Trophoblast cell (in vitro differentiated cells and primary cell): ENCODE results near the gene ARL14EPL.

Source experiments
- DNase-seq, 2 donors: peaks; one replicate each; pipeline ENCODE4 v3.0.0-alpha.2; 2016
- H2AFZ ChIP-seq: 2 replicates; pipeline ENCODE4 v1.6.1; 2013; ENCODE audit warnings: low read length, moderate library complexity, mild to moderate bottlenecking; ENCODE audit not compliant: insufficient read depth, poor library complexity
- H2AK5ac ChIP-seq: 2 replicates; pipeline ENCODE4 v1.6.1; 2013; ENCODE audit warnings: mild to moderate bottlenecking, low read length
- H2BK120ac ChIP-seq: 2 replicates; pipeline ENCODE4 v1.6.1; 2013; ENCODE audit warnings: low read length, mild to moderate bottlenecking, moderate library complexity; ENCODE audit not compliant: insufficient read depth, poor library complexity
- H2BK12ac ChIP-seq: 2 replicates; pipeline ENCODE4 v1.6.1; 2013; ENCODE audit warnings: mild to moderate bottlenecking, low read length, moderate library complexity
- H2BK5ac ChIP-seq: 2 replicates; pipeline ENCODE4 v1.6.1; 2013; ENCODE audit warnings: low read length, low read depth, moderate library complexity, mild to moderate bottlenecking; ENCODE audit not compliant: poor library complexity
- H3K14ac ChIP-seq: 2 replicates; pipeline ENCODE4 v1.6.1; 2013; ENCODE audit warnings: mild to moderate bottlenecking, low read length
- H3K18ac ChIP-seq: 2 replicates; pipeline ENCODE4 v1.6.1; 2013; ENCODE audit warnings: mild to moderate bottlenecking, low read length
- H3K23ac ChIP-seq: 2 replicates; pipeline ENCODE4 v1.6.1; 2013; ENCODE audit warnings: low read length
- H3K27ac ChIP-seq: 2 replicates; pipeline ENCODE4 v1.5.1; 2013; ENCODE audit warnings: low read depth, mild to moderate bottlenecking, inconsistent platforms, low read length, moderate library complexity
- H3K27me3 ChIP-seq: 2 replicates; pipeline ENCODE4 v1.6.1; 2013; ENCODE audit warnings: inconsistent platforms, mild to moderate bottlenecking, low read length, moderate library complexity; ENCODE audit not compliant: insufficient read depth
- H3K36me3 ChIP-seq, 2 experiments: 1 replicate in 1 of 2; 2 replicates in 1 of 2; pipeline ENCODE4 v1.6.1; 2013; ENCODE audit warnings: low read length in 2 of 2, mild to moderate bottlenecking in 2 of 2, moderate library complexity in 1 of 2; ENCODE audit not compliant: insufficient read depth in 2 of 2, control insufficient read depth in 1 of 2
- H3K4ac ChIP-seq: 2 replicates; pipeline ENCODE4 v1.6.1; 2013; ENCODE audit warnings: low read depth, mild to moderate bottlenecking, low read length, moderate library complexity
- H3K4me1 ChIP-seq, 2 experiments: 1 replicate in 1 of 2; 2 replicates in 1 of 2; pipeline ENCODE4 v1.6.1; 2013; ENCODE audit warnings: low read length in 2 of 2, mild to moderate bottlenecking in 2 of 2, moderate library complexity in 1 of 2; ENCODE audit not compliant: insufficient read depth in 2 of 2, control insufficient read depth in 1 of 2
- H3K4me2 ChIP-seq: 2 replicates; pipeline ENCODE4 v1.6.1; 2013; ENCODE audit warnings: inconsistent platforms, mild to moderate bottlenecking, low read length, moderate library complexity
- H3K4me3 ChIP-seq: 2 replicates; pipeline ENCODE4 v1.5.1; 2013; ENCODE audit warnings: mild to moderate bottlenecking, low read depth, low read length, inconsistent platforms
- H3K79me1 ChIP-seq: one replicate; pipeline ENCODE4 v1.6.1; 2013; ENCODE audit warnings: low read length
- H3K79me2 ChIP-seq: 2 replicates; pipeline ENCODE4 v1.6.1; 2013; ENCODE audit warnings: low read length, mild to moderate bottlenecking; ENCODE audit not compliant: control insufficient read depth, insufficient read depth, poor library complexity
- H3K9ac ChIP-seq: 2 replicates; pipeline ENCODE4 v1.6.1; 2013; ENCODE audit warnings: mild to moderate bottlenecking, low read length
- H3K9me3 ChIP-seq: 2 replicates; pipeline ENCODE4 v1.6.1; 2013; ENCODE audit warnings: low read depth, mild to moderate bottlenecking, control low read depth, inconsistent platforms, low read length; ENCODE audit not compliant: insufficient read depth
- H4K12ac ChIP-seq: 2 replicates; pipeline ENCODE4 v1.6.1; 2013; ENCODE audit warnings: low read depth, mild to moderate bottlenecking, low read length, moderate library complexity
- H4K8ac ChIP-seq: 2 replicates; pipeline ENCODE4 v1.6.1; 2013; ENCODE audit warnings: low read depth, mild to moderate bottlenecking, low read length, moderate library complexity
- H4K91ac ChIP-seq: one replicate; pipeline ENCODE4 v1.6.1; 2013; ENCODE audit warnings: low read depth, mild to moderate bottlenecking, low read length, moderate library complexity
- WGBS: extraction: QIAGEN DNeasy Blood & Tissue Kit; methylation state at CpG from one replicate; pipeline ENCODE4 v1.1.7; 2013; ENCODE audit warnings: missing lambda C conversion rate; ENCODE audit not compliant: insufficient read length, insufficient coverage; ENCODE audit errors: extremely low coverage; 5-methylcytosine and 5-hydroxymethylcytosine counted together

The ARL14EPL gene

DNA sequence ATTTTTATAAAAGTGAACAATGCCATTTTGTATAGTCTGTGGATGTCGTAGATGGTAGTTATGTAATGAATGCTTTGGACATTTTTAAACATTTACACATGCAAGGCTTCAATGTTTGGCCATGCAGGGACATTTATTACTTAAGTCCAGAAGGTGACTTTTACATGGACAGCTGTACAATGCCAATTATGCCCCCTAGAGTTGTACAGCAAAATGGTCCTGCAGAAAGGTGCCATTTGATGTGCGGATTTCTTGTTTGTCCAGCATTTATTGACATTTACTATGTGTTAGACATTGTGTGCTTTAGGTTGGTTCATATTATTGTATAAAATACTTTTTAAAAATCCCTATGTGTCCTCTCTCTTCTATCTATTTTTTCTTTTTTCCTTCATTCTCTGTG lies 30.1 kb downstream of the ARL14EPL start:
- Histone ChIP-seq H2AK5ac (no peak overlapping the region), H3K79me2 (no peaks in the 10 kb centered on the region), H3K9ac (no peak overlapping the region), H4K12ac (no peak overlapping the region), H3K4me2 (no peak overlapping the region), H3K79me1 (no peaks in the 10 kb centered on the region), H3K18ac (no peak overlapping the region), H2BK12ac (no peak overlapping the region), H3K27me3 (no peaks in the 10 kb centered on the region), H3K27ac (no peak overlapping the region), H3K4me1 (no peaks in the 10 kb centered on the region), H4K91ac (no peak overlapping the region), H4K8ac (no peak overlapping the region), H3K9me3 (no peaks in the 10 kb centered on the region), H3K4ac (no peak overlapping the region), H2AFZ (no peak overlapping the region), H2BK5ac (no peak overlapping the region), H3K14ac (no peak overlapping the region), H3K23ac (no peak overlapping the region), H2BK120ac (no peak overlapping the region), H3K36me3 (no peaks in the 10 kb centered on the region), H3K4me3 (no peak overlapping the region)
- no CpG with 5 or more reads among the region's 2 CpGs for whole genome bisulfite sequencing
- peak in 1 of 2 donors; percentile 31 for DNase-seq

- no peak overlapping the region for H3K4ac ChIP-seq
- H3K79me1 ChIP-seq, result no peaks in the 10 kb centered on the region
- H2AK5ac ChIP-seq, result no peak overlapping the region
- H3K18ac ChIP-seq, result no peak overlapping the region
- no peak overlapping the region for H4K91ac ChIP-seq
- H4K12ac ChIP-seq, result no peak overlapping the region
- H3K4me3 ChIP-seq, result no peak overlapping the region
- H3K4me2 ChIP-seq, result no peak overlapping the region
- no peak overlapping the region for H3K9ac ChIP-seq
- no peaks in the 10 kb centered on the region for H3K27me3 ChIP-seq
- no peak overlapping the region for H4K8ac ChIP-seq
- no peaks in the 10 kb centered on the region for H3K9me3 ChIP-seq
- H3K79me2 ChIP-seq, result no peaks in the 10 kb centered on the region
- H3K14ac ChIP-seq, result no peak overlapping the region
- no peak for DNase-seq
- no peak overlapping the region for H2BK120ac ChIP-seq
- H3K4me1 ChIP-seq, result no peaks in the 10 kb centered on the region
- H3K23ac ChIP-seq, result no peak overlapping the region
- no peak overlapping the region for H2BK12ac ChIP-seq
- no CpG with 5 or more reads among the region's 3 CpGs for WGBS
- no peak overlapping the region for H3K27ac ChIP-seq
- no peaks in the 10 kb centered on the region for H3K36me3 ChIP-seq
- H2BK5ac ChIP-seq, result no peak overlapping the region
- H2AFZ ChIP-seq, result no peak overlapping the region
Observed at GRCh38 chr5:116063950-116064349, 31.7 kb downstream of the ARL14EPL start.

GRCh38 chr5:116068028-116068632 lies 35.9 kb downstream of the ARL14EPL start:
- no peak overlapping the region for H3K23ac ChIP-seq
- no CpG with 5 or more reads among the region's 4 CpGs for WGBS
- H3K9me3 ChIP-seq, result no peaks in the 10 kb centered on the region
- no peak overlapping the region for H3K9ac ChIP-seq
- no peaks in the 10 kb centered on the region for H3K4me1 ChIP-seq
- peak in 1 of 2 donors; percentile 81 for DNase-seq
- H3K18ac ChIP-seq, result no peak overlapping the region
- no peak overlapping the region for H2BK5ac ChIP-seq
- no peaks in the 10 kb centered on the region for H3K36me3 ChIP-seq
- H4K91ac ChIP-seq, result no peak overlapping the region
- no peak overlapping the region for H2BK12ac ChIP-seq
- H3K4me2 ChIP-seq, result no peak overlapping the region
- no peak overlapping the region for H2AFZ ChIP-seq
- no peak overlapping the region for H4K8ac ChIP-seq
- no peaks in the 10 kb centered on the region for H3K27me3 ChIP-seq
- no peaks in the 10 kb centered on the region for H3K79me2 ChIP-seq
- H3K4ac ChIP-seq, result no peak overlapping the region
- no peaks in the 10 kb centered on the region for H3K79me1 ChIP-seq
- no peak overlapping the region for H2BK120ac ChIP-seq
- no peak overlapping the region for H3K14ac ChIP-seq
- no peak overlapping the region for H4K12ac ChIP-seq
- no peak overlapping the region for H3K4me3 ChIP-seq
- no peak overlapping the region for H2AK5ac ChIP-seq
- H3K27ac ChIP-seq, result no peak overlapping the region

DNA sequence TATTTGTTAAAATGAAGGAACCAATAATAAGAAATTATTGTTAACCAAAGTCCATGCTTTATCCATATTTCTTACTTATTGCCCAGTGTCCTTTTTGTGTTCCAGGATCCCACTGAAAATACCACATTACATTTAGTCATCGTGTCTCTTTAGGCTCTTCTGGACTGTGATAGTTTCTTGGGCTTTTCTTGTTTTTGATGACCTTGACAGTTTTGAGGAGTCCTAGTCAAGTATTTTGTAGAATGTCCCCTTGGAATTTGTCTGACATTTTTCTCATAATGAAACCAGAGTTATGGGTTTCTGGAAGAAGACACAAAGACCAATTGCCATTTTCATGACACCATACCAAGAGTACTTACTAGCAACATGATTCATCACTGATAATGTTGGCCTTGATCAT lies 38.9 kb downstream of the ARL14EPL start:
- Histone ChIP-seq H3K4me3 (no peak overlapping the region), H4K91ac (no peak overlapping the region), H2BK120ac (no peak overlapping the region), H2BK5ac (no peak overlapping the region), H3K9me3 (no peaks in the 10 kb centered on the region), H2BK12ac (no peak overlapping the region), H3K14ac (no peak overlapping the region), H3K36me3 (no peaks in the 10 kb centered on the region), H3K23ac (no peak overlapping the region), H3K4me1 (no peaks in the 10 kb centered on the region), H3K4ac (no peak overlapping the region), H3K4me2 (no peak overlapping the region), H2AK5ac (no peak overlapping the region), H3K79me2 (no peaks in the 10 kb centered on the region), H4K12ac (no peak overlapping the region), H3K79me1 (no peaks in the 10 kb centered on the region), H3K27me3 (no peaks in the 10 kb centered on the region), H3K18ac (no peak overlapping the region), H3K27ac (no peak overlapping the region), H2AFZ (no peak overlapping the region), H4K8ac (no peak overlapping the region), H3K9ac (no peak overlapping the region)
- no CpG with 5 or more reads among the region's 1 CpG for WGBS
- peak in 1 of 2 donors; percentile 8 for DNase-seq
